HG03280 (cell line): ENCODE data around the gene RAP1A.
"Not testable (repeated sequence)": the region's sequence is repeated elsewhere in the genome, so short reads cannot be mapped to it uniquely, and the experiment has no call there.

Experiments
- ATAC-seq: cut with Tn5 transposase; IDR thresholded peaks from one replicate; pipeline ENCODE4 v1.9.1; 2021; ENCODE audit warnings: mild to moderate bottlenecking, moderate library complexity; ENCODE audit not compliant: unreplicated experiment

RAP1A gene

DNA sequence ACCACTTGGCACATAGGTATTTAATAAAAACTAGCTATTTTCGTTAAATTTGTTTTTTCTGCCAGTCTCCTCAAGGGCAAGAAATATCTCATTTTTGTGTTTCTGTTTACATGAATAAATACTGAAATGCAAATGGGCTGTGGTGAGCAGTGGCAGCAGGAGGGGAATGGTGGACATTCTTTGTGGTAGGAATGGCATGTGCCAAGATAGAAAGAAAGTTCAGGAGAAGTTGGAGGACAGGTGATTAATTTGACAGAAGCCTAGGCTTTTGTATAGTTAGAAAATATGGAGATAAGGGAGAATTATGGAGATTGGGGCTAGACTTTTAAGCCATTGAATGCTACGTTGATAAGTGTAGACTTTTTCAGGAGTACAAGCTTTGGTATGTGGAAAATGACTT is 8.6 kb downstream of the RAP1A start:
- no peak for ATAC-seq

DNA sequence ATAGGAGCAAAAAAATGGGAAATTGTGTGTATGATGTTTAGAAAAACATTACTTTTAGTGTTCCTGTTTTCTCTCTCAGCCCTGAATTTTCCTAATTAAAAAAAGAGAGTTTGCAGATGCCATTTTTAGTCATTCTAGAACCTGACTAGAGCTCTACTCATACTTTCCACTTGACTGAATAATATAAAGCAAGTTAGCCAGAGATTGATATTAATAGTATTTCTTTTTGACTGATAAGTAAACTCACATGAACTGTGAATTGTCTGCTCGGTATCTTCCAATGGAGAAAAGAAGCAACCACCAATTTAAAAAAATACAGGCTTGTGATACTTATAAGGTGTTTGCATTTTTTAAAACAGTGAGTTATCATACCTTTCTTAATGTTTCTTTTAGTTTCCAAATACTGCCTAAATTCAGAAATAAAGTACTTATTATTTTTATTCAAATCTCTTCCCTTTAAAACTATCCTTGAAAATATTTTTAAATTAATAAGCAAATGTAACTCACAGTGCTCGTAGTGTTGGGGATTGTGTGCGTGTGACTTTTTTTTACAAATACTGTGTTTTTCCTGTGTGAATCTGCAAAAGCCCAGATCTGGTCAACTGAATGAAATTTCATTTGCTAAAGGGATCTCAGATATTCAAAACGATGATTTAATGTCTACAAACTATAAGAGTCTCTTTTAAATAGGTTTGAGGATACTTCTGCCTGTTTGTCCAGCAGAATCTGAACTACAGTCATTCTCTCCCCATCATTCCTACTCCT is 9.8 kb downstream of the RAP1A start:
- ATAC-seq = no peak

GRCh38 chr1:111630567-111630966 is 11.0 kb downstream of the RAP1A start:
- ATAC-seq = no peak

DNA sequence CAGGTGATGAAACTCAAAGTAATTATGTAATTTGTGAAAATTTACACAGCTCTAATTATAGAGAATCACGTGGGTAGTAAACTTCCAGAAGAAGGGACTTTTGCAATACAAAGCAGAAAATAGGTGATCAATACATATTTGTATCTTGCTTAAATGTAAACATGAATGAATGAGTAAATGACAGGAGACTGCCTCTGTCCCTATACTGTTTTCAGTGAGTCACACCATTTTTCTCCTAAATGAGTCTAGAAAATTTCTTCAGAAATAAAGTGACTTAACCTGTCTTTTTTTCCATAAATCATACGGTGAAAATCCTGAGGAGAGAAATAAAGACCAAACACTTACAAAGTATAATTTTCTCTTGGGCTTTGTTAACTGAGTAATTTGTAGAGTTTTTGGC is 11.9 kb downstream of the RAP1A start:
- ATAC-seq = no peak

- not testable (repeated sequence) for ATAC-seq
Measured at GRCh38 chr1:111632771-111633170, 13.2 kb downstream of the RAP1A start.

DNA sequence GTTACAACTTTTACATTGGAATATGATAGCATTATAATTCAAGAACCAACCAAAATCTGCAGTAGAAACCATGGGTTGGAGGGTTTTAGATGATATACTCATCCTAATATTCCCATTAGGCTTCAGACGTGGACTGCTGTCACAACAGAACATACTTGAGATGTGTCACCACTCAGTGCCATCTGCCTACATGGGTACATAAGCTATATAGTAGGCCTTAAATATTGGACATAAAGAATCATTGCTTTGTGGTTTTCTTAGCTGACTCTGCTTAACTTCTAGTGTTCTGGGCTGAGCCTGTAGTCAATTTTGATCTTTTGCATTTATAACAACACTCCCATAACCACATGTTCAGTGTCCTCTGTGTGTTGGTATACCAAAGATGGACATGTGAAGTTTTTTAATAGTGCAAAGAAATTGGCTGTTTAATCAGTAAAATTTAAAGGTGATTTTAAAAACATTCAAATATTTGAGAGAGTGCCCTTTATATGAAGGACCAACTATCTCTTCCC is 14.2 kb downstream of the RAP1A start:
- ATAC-seq = no peak

DNA sequence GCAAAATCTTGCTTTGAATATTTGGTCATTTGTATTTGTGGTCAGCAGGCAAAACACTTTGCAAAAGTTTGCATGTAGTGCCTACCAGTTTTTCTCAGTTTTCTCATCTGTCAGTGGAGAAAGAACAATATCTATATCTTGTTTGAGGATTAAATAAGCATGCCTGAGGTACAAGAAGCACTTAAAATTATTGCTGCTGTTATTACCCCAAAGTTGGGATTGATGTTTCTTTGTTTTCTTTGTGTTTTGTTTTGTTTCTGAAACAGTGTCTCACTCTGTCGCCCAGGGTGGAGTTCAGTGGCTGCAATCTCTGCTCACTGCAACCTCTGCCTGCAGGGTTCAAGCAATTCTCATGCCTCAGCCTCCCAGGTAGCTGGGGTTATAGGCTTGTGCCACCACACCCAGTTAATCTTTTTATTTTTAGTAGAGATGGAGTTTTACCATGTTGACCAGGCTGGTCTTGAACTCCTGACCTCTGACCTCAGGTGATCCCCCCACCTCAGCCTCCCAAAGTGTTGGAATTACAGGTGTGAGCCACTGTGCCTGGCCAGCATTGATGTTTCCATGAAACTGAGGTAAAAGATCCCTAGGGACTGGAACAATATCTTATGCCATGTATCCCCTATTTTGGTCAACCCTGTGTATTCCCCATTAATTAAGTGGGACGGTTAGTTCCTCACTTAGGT is 15.9 kb downstream of the RAP1A start:
- no peak for ATAC-seq

- ATAC-seq = no peak
Measured at GRCh38 chr1:111638320-111638719, 18.7 kb downstream of the RAP1A start.

DNA sequence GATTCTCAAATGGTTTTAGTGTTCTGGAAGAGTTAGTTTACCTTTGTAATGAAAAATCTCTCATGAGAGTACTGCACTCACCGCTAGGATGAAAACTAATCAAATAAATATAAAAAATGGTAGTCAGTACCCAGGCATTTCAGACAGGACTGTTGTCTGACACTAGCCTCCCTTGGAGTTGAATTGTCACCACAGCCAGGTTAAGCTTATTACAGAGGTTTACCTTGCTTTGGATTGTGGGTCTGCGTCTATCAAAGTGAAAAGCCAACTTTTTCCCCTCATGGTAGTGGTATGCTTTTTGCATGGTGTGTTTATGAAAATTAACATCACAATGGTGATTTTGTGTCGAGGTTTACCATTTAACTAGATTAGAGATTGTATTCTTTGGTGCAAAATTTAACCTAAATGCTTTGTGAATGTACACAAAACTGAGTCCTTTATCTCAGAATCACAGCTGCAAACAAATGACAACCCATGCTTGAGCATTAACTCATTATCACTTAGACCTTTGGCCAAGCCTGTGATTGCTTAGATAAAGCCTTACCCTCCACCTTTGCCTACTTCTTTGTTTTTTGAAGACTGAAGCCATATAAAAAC is 20.1 kb downstream of the RAP1A start:
- no peak for ATAC-seq

DNA sequence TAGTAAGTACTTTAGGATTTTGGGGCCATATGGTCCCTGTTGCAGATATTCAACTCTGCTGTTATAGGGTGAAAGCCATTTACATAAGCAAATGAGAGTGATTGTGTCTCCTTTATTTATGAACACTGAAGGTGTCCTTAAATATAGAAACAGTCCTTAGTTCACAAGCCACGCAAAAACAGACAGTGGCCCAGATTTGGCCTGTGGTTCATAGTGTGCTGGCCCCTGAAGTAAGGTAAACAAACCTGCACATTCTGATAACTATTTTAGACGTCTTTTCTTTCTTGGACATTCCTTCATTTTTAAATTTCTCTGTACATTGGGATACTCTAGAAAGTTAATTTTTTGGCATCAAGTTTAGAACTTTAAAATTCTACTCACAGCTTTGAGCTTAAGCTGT is 23.5 kb downstream of the RAP1A start:
- ATAC-seq = no peak

DNA sequence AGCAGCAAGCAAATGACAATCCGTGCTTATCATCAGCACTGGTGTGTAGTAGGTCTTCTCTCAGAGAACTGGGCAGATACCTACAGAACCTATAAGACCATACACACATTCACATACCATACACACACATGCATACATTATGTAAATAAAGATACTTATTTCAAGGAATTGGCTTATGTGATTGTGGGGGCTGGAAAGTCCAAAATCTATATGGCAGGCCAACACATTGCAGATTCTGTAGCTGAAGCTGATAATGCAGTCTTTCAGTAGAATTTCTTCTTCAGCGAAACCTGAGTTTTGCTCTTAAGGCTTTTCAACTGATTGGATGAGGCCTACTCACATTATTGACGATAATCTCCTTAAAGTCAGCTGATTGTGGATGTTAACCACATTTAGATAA is 24.1 kb downstream of the RAP1A start:
- ATAC-seq = no peak

DNA sequence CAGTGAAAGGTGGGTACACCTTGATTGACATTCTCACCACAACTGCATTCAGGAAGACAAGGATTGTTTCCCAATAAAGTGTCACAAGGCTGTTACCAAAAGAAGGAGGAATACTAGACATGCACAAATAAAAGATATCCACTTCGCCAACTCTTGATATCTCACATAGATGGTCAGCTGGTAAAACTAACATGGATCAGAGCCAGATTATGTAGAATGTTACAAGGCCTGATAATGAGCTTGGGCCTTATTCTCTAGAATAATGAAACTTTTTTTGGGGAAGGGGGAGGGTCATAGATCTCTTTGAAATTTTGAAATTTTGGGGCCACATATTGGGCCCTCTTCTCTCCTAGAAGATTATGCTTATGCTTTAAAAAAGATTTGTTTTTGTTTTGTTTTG is 24.9 kb downstream of the RAP1A start:
- ATAC-seq = no peak

DNA sequence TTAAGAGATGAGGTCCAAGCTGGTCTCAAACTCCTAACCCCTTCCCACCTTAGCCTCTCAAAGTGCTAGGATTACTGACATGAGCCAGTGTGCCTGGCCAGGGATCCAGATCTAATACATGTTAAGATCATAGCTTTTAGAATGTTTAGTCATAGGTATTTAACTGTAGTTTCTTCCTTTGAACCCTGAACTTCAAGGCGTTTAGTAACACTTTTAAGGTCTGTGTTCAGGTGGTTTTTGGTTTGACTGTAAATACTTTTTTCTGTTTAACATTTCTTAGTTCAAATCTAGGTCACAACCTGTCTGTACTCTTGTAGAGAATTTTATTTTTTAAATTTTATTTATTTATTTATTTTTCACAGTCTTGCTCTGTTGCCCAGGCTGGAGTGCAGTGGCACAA is 28.1 kb downstream of the RAP1A start:
- ATAC-seq = no peak

- ATAC-seq = no peak
Measured at GRCh38 chr1:111648806-111649205, 29.2 kb downstream of the RAP1A start.

GRCh38 chr1:111649227-111649626 is 29.6 kb downstream of the RAP1A start:
- no peak for ATAC-seq

DNA sequence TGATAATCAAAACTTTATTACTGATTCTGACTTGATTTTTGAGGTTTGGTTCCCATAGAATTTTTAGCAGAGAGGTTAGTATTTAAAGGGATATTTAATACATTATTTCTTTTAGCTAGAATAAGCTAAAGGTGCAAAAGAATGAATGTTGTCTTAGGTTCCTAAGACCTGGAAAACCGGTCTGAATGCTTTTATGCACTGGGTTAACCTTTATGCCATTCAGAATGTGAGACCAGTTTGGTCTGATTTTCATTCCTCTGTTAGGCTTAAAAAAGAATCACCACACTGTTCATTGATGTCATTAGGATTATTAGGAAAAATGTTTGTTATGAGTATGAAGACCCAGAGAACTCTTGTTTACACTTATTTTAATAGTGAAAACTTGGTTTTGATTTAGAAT is 30.1 kb downstream of the RAP1A start:
- no peak for ATAC-seq

DNA sequence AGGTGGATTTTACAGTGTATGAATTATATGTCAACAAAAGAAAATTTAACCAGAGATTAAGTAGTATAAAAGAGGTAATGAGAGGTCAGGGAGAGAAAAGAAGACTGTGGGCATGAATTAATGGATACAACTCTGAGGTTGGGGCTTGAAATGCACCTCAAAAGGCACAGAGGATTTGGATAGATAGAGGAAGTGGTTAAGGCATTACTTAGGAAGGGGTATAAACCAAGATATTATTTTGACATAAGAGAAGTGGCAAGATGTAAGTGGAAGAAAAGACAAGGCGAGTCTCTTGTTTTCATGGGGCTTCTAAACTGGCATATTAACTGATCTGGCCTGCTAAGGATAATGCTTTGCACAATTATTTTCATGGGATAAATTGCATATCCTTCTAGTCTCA is 34.1 kb downstream of the RAP1A start:
- ATAC-seq = no peak

DNA sequence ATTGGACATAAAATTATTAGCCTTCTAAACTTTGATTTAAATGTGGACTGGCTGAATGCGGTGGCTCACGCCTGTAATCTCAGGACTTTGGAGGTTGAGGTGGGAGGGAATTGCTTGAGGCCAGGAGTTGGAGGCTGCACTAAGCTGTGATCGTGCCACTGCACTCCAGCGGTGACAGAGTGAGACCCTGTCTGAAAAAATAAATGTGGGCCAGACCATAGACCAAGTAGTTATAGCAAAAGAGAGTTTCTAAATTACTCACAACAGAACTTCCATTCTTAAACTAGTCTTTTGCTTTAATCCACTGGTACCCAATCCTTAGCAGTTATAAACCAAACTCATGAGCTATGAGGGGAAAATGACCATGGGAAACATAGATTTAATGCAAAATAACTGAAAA is 35.2 kb downstream of the RAP1A start:
- ATAC-seq = no peak

GRCh38 chr1:111656086-111657017 is 36.8 kb downstream of the RAP1A start:
- no peak for ATAC-seq

DNA sequence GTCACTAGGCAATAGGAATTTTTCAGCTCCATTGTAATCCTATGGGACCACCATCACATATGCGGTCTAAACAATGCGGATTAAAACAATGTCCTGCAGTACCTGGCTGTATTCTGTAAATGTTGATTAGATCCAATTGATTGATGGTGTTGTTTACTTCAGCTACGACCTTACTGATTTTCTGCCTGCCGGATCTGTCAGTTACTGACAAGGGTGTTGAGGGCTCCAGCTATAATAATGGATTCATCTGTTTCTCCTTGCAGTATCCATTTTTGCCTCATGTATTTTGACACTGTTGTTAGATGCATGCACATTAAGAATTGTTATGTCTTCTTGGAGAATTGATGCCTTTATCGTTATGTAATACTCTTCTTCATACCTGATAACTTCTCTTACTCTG is 39.0 kb downstream of the RAP1A start:
- no peak for ATAC-seq
